NCI-H2196 treated with DMSO at 0.1 percent for 48 hours (cell line): Measurements from ENCODE around the gene WFDC2.
"Not testable (repeated sequence)": the region's sequence is repeated elsewhere in the genome, so short reads cannot be mapped to it uniquely, and the experiment has no call there.

Experiments
- DNase-seq: peaks from one replicate; lab custom pipeline; 2025; ENCODE audit not compliant: unreplicated experiment; lab: John Stamatoyannopoulos, UW

The WFDC2 gene

DNA sequence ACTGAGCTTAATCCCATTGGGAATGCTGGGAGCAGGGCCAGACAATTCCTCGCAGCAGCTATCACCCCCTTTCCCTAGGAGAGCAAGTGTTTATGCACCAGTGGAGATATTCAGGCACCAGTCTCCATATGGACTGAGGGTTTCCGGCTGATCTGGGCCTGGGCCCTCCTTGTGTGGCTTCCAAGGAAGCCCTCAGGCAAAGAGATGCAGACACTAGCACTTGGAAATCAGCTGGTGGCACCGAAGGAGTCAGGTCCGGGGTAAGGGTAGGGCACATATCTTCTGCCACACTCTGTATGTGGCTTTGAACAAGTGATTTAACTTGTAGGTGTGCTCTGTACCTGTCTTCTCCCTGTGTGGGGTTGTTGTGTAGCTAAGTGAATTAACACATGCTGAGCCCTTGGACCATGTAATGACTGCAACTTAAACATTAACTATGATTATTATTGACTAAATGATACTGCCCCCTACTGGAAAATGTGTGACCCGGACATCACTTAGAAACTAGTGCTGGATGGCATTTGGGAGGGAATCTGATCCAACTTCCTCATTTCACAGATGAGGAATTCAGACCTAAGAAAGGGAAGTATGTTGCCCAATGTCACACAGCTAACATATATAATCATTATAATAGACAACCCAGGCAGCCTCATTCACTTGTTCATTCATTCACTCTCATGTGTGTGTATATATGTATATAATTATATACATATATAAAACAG, 19.3 kb upstream of the WFDC2 start:
- no peak for DNase-seq

DNA sequence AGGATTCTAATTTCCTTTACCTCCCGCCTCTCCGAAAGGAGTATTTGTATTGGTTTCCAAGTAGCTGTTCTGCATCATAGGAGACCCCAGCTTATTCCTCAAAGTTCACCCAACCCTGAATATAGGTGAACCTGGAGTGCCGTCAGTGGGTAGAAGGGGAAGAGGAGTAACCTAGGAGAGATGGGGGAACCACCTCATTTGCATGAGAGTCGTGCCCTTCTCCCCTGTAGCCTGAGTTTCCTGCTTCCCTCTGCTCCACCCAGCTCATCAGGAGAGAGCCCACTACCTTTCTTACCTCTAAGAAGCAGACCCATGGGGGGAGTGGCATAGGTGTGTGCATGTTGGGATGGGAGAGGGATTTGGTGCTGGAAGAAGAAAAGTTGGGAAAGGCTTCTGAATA, 17.3 kb upstream of the WFDC2 start:
- no peak for DNase-seq

DNA sequence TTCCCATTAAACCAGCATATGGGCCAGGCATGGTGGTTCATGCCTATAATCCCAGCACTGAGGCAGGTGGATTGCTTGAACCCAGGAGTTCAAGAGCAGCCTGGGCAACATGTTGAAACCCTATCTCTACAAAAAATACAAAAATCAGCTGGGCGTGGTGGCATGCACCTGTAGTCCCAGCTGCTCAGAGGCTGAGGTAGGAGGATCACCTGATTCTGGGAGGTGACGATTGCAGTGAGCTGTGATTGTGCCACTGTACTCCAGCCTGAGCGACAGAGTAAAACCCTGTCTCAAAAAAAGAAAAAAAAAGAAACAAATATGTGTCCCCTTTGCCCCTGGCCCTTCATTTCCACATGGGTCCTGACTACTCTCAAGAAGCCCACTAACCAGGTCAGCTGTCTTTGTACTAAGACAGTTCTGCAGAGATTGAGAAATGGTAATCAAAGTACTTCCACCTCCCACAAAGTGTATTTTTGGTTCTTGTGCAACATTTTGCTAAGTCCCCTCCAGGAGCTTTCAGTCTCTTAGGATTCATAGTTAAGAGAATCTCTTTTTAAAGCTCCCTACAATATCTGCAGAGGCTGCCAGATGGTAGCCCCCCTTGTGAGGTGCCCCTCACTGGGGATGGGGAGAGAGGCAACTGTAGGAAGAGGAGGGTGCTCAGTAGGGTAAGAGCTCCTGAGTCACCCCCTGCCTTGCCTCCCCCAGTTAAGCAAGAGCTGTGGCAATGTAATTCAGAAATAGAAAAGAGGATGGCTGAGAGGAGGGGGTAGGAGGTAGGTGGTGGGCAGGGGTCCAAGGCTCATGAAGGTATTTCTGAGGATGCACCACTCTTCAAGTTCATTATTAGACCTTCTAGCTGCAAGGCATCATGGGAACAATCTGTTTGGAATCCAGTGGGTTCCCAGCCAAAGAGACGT, 16.5 kb upstream of the WFDC2 start:
- DNase-seq, result no peak

DNA sequence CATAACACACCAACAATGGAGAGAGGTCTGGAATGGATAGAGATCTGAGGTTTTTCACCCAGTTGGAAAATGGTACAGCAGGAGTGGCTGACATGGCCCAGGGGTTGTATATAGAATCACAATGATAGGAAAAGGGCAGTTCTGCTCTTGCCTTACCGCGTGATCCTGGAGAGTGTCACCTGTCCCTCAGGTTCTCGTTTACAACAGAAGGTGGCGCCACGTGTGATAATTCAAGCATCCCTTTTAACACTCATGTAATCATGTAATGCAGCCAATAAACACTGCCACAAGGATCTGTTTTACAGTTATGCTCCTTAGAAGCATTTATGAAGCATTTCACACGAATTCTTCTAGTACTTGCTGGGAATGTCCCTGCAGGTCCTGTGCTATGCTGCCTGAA, 12.9 kb upstream of the WFDC2 start:
- DNase-seq, result no peak

DNA sequence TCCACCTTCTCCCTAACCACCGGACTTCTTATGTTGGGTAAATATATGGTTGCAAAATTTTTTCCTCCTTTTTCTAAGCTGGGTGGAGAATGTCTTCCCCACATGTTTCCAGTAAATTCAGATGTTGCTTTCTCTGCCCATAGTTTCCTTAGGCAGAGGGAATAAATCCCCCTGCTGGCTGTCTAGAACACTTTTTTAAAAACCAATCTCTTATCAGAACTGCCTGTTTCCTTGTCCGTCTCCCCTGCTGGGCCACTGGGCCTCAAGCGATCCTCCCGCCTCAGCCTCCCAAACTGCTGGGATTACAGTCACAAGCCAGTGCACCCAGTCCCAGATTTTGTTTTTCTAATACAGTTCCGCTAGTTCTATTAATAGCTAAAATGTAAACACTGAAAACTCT, 9.9 kb upstream of the WFDC2 start:
- no peak for DNase-seq

DNA sequence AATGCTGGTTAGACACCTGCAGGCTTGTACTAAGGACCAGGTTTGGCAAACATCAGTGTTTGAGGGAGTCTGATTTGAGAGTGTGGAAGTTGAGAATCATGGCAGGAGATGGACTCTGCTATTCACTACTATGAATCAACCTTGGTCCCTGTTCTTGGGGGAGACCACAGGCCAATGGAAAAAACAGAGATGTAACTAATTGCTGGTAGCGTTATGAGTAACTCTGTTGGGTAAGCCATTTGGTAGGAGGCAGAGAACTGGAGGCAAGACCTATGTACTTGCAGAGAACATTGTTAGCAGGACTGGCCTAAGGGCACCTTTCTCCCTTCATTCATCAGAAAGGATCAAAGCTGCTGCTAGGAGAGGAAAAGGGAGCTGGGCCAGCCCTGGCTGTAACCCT, 8.3 kb upstream of the WFDC2 start:
- no peak for DNase-seq

DNA sequence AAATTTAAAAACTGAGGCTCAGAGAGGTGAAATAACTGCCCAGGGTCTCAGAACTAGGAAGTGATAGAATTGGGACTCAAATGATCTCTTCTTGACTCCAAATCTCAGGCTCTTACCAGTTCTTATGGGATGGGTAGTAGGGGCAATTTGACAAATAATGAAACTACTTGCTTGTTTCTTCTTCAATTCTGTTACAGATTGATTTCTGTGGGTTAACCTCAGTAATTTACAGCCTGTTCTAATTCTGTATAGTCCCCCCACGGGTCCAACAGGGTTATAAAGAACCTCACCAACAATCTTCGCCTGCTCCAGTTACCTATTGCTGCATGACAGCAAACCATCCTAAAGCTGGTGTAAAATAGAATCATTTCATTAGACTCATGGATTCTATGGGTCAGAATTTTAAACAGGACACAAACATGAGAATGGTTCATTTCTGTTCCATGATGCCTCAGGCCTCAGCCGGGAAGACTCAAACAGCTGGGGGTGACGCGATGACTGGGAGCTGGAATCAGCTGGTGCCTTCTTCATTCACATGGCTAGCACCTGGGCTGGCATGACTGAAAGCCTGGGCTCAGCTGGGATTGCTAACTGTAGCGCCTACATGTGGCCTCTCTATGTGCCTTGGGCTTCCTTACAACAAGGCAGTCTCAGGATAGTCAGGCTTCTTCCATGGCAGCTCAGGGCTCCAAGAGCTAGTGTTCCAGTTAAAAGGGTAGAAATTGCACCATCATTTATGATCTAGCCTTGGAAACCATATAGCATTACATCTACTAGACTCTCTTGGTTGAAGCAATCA, 6.6 kb upstream of the WFDC2 start:
- DNase-seq, result no peak

DNA sequence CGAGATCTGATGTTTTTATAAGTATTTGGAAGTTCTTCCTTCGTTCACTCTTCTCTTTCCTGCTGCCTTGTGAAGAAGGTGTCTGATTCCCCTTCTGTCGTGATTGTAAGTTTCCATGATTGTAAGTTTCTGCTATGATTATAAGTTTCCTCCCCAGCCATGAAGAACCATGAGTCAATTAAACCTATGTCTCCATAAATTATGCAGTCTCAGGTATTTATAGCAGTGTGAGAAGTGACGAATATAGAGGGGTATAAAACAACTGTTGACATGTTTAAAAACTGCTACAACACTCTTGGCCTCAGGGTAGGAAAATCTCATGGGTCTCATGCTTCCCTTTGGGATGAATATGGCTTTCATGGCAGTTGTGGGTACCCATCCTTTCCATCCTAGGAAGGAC, 5.8 kb upstream of the WFDC2 start:
- no peak for DNase-seq

DNA sequence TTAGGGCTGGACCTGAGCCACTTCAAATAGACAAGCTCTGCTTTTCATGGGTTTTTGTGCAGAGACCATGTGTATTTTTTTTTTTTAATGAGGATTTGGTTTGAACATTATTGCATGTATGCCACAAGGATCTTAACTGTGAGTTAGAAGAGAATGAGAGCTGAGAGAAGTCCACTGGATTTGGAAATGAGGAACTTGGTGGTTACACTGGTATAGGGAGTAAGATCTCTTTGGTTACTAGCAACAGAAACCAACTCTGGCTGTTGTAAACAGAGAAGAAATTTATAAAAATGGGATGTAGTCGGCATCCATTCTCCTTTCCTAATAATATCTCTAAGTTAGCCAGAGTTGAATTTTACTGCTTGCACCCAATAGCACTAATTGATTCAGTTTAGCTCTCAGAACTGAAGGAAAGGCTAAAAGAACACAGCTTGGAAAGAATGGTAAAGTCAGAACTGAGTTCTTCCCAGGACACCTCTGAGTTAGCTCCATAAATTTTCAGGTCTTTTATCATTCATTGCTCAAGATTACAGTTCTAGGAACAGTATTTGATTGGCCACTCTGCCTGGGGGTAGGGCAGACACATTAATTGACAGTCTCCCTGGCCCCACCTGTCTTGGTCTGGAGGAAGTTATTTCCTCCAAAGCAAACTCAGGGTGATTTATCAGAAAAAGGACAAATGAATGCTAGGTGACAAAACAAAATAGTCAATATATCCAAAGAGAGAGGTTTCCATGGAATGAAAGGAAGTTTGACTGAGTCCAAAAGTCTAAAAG, 3.9 kb upstream of the WFDC2 start:
- no peak for DNase-seq

DNA sequence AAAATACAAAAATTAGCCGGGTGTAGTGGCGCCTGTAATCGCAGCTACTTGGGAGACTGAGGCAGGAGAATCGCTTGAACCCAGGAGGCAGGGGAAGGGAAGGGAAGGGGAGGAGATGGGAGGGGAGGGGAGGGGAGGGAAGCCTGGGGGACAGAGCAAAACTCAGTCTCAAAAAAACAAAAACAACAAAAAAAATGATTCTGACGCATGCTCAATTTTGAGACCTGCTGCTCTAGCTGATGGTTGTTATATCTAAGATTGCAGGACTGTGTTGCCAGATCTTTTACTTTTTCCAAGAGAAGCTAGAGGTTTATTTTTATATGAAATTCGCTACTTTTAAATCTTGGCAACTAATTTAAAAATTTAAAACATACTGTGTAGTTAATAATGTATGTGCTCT, 2.4 kb upstream of the WFDC2 start:
- DNase-seq, result no peak

DNA sequence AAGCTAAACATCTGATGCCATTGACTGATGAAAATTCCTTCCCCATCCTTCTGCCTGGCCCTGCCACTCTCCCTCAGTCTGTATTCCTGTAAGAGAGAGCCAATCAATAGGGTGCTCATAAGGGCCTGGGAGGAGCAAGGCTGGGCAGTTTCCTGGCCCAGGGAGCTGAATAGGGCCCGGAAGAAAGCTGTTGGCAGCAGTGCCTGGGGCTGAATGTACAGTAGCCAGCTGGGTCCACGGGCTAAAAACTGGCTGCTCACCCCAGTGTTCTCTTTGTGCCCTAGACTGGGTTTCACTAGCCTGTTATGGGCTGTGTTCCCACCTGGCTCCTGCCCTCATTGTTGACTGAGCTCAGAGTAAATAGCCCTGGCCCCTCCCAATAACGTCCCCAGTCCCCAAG, 1.7 kb upstream of the WFDC2 start:
- DNase-seq, result peak; percentile 87

DNA sequence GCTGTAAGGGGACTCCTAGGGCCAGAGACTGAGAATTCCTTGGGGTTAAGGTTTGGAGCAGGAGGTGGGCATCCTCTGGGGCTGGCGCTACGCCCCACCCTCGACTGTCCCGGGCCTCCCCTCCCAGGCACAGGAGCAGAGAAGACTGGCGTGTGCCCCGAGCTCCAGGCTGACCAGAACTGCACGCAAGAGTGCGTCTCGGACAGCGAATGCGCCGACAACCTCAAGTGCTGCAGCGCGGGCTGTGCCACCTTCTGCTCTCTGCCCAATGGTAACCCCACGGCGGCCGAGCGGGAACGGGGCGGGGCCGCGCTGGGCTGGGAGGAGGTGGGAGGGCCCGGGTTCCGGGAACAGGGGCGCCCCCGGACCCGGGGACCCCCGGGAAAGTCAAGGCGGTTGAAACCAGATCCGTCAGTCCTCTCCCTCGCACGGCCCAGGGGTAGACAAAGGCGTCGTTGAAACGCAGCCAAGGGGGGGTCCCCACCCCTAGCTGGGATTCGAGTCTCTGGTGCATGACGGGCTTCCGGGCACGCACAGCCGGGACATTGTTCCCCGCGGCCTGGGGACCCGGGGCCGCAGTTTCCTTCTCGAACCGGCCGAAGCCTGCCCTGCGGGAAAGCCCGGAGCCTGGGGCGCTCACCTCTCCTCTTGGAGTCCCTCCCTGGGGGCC, 844 bp downstream of the WFDC2 start:
- DNase-seq, result peak; percentile 60

DNA sequence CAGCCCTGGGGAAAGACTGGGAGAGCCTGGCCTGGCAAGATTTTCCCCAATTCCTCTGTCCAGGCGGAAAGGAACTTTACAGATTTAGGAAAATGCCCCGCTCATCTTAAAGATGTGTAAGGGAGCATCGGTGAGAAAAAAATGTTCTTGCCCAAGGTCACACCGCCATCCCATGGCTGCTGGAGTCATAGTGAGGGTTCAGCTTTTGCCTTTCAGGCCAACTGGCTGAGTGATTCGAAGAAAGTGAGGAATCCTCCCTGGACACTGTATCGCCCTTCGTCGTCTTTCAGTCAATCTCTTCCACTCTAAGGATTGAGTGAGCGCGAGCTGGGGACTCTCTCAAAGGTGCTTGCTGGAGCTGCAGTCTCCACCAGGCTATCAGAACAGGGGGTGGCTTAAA, 1.4 kb downstream of the WFDC2 start:
- DNase-seq, result no peak

DNA sequence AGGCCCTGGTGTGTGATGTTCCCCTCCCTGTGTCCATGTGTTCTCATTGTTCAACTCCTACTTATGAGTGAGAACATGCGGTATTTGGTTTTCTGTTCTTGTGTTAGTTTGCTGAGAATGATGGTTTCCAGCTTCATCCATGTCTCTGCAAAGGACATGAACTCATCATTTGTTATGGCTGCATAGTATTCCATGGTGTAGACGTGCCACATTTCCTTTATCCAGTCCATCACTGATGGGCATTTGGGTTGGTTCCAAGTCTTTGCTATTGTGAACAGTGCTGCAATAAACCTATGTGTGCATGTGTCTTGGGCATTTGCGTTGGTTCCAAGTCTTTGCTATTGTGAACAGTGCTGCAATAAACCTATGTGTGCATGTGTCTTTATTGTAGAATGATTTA, 2.7 kb downstream of the WFDC2 start:
- not testable (repeated sequence) for DNase-seq

DNA sequence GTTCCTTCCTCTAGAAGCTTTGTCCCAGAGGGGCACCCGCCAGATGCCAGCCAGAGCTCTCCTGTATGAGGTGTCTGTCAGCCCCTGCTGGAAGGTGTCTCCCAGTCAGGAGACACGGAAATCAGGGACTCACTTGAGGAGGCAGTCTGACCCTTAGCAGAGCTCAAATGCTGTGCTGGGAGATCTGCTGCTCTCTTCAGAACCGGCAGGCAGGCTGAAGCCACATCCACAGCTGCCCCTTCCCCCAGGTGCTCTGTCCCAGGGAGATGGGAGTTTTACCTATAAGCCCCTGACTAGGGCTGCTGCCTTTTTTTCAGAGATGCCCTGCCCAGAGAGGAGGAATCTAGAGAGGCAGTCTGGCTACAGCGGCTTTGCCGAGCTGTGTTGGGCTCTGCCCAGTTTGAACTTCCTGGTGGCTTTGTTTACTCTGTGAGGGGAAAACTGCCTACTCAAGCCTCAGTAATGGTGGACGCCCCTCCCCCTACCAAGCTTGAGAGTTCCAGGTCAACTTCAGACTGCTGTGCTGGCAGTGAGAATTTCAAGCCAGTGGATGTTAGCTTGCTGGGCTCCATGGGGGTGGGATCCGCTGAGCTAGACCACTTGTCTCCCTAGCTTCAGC, 8.1 kb downstream of the WFDC2 start:
- not testable (repeated sequence) for DNase-seq

DNA sequence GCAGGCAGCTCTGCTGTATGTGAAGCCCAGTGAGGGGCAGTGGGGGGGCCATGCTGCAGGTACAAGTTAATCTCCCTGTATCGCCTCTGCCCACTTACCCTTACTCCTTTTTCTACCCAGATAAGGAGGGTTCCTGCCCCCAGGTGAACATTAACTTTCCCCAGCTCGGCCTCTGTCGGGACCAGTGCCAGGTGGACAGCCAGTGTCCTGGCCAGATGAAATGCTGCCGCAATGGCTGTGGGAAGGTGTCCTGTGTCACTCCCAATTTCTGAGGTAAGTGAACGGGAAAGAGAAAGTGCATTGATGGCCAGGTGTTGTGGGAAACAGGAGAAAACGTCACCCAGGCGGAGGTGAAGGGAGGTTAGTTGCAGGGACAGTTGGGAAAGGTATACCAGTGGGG, 10.3 kb downstream of the WFDC2 start:
- no peak for DNase-seq

DNA sequence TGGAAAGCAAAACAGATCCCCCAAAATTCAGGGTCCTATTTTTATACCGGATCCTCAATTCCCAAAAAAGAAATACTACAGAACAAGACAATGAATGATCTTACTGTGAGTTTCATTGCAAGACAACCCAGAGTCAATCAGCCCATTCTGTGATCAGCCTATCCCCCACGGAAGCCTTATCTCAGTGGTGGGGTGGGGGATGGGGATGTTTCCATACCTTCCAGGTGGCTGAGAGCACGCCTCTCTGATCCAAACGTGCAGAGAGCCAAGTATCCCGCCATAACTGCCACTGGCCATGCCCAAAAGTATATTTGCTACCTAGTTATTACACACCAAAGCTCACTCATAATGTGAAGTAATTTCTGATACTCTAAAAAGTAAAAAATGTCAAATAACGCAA, 15.1 kb downstream of the WFDC2 start:
- no peak for DNase-seq

DNA sequence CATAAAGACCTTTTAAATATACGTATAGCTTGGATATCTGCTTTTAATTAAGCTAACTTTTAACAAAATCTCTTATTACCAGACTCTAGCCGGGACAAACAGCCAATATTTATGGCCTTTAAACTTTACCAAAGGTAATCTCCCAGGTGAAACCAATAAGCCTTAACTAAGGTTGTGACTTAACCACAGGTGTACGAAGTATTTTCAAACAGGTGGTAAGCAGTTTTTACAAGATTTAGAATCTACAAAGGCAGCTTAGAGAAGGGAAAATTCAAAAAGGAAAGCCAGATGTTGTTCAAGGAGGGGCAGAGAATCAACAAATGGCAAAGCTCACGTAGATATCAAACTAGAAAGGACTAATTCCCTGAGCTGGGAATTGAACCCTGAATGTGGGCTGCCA, 15.8 kb downstream of the WFDC2 start:
- DNase-seq, result no peak

DNA sequence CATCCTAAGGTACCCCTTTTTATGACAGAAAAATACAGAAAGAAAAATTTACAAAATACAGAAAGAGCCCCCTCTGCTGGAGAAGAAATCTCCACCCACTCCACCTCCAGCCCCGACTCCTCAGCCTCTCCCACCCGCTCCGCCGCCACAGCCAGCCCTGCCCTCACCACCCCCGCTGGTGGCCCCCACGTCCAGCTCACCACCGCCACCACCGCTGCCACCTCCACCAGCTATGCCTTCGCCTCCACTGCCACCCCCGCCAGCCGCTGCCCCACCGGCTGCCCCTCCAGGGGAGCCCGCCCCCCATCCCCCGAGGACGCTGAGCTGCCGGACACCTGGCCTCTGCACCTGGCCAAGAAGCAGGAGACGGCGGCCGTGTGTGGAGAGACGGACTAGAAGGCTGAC, 17.7 kb downstream of the WFDC2 start:
- no peak for DNase-seq

DNA sequence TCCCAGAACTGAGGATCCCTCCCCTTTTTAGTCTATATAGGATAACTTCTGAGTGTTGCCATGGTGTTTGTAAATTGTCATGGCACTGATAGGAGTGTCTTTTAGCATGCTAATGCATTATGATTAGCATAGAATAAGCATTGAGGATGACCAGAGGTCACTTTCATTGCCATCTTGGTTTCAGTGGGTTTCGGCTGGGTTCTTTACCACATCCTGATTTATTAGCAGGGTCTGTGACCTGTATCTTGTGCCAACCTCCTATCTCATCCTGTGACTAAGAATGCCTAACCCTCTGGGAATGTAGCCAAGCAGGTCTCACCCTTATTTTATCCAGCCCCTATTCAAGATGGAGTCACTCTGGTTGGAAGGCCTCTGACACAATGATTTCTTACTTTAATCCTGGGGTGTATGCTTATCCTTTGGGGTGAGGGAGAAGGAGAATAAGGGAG, 19.6 kb downstream of the WFDC2 start:
- DNase-seq, result no peak
